Endodermal cell (in vitro differentiated cells): Measurements from ENCODE around the gene CTR9. TPM values are rescaled to one million over a fixed set of nuclear protein-coding genes. Genes with fewer than 3 reads are reported as not detected.
"Not testable (repeated sequence)": the region's sequence is repeated elsewhere in the genome, so short reads cannot be mapped to it uniquely, and the experiment has no call there.

Experiments used
- DNase-seq: peaks from one replicate; pipeline ENCODE4 v3.0.0-alpha.2; 2017
- H3K27ac ChIP-seq: 2 replicates; pipeline ENCODE4 v1.5.1; 2013; ENCODE audit warnings: mild to moderate bottlenecking, low read depth, low read length, moderate library complexity
- H3K27me3 ChIP-seq: 2 replicates; pipeline ENCODE4 v1.6.1; 2013; ENCODE audit warnings: mild to moderate bottlenecking, low read length, moderate library complexity; ENCODE audit not compliant: insufficient read depth, control insufficient read depth, poor library complexity, severe bottlenecking
- H3K36me3 ChIP-seq: 2 replicates; pipeline ENCODE4 v1.7.0; 2013; ENCODE audit warnings: mild to moderate bottlenecking, low read length, moderate library complexity; ENCODE audit not compliant: control insufficient read depth, insufficient read depth
- H3K4me1 ChIP-seq: one replicate; pipeline ENCODE4 v1.7.0; 2013; ENCODE audit warnings: low read length; ENCODE audit not compliant: control insufficient read depth, insufficient read depth
- H3K4me3 ChIP-seq: 2 replicates; pipeline ENCODE4 v1.5.1; 2013; ENCODE audit warnings: mild to moderate bottlenecking, low read length, moderate library complexity
- H3K9ac ChIP-seq: 2 replicates; pipeline ENCODE4 v1.6.1; 2013; ENCODE audit warnings: mild to moderate bottlenecking, low read length, moderate library complexity; ENCODE audit not compliant: poor library complexity, severe bottlenecking; ENCODE audit errors: extremely low read depth
- H3K9me3 ChIP-seq: 2 replicates; pipeline ENCODE4 v1.6.1; 2013; ENCODE audit warnings: mild to moderate bottlenecking, low read length, moderate library complexity; ENCODE audit not compliant: control insufficient read depth
- H3K27ac Mint-ChIP-seq: 2 replicates; pipeline ENCODE4 v1.8.0; 2020; ENCODE audit warnings: mixed read lengths
- H3K27me3 Mint-ChIP-seq: 2 replicates; pipeline ENCODE4 v1.8.0; 2021; ENCODE audit warnings: mild to moderate bottlenecking, mixed read lengths; ENCODE audit not compliant: insufficient read depth
- H3K36me3 Mint-ChIP-seq: 2 replicates; pipeline ENCODE4 v1.8.0; 2020; ENCODE audit warnings: low read depth, mixed read lengths
- H3K4me1 Mint-ChIP-seq: 2 replicates; pipeline ENCODE4 v1.8.0; 2020; ENCODE audit warnings: mixed read lengths
- H3K4me3 Mint-ChIP-seq: 2 replicates; pipeline ENCODE4 v1.8.0; 2020; ENCODE audit warnings: mild to moderate bottlenecking, moderate library complexity, mixed read lengths
- H3K9me3 Mint-ChIP-seq: 2 replicates; pipeline ENCODE4 v1.8.0; 2020; ENCODE audit warnings: mild to moderate bottlenecking, mixed read lengths
- CTCF ChIP-seq: fragments of 200-600 bp; sonication (generic); conservative IDR thresholded peaks from 2 replicates; pipeline ENCODE4 v1.5.0; 2021; ENCODE audit warnings: antibody characterized with exemption, mild to moderate bottlenecking
- WGBS, 2 experiments: methylation state at CpG; one replicate each; pipeline versions ENCODE4 v1.1.5 to v1.1.7; 2013; ENCODE audit warnings: missing lambda C conversion rate in 2 of 2, mixed read lengths in 1 of 2; ENCODE audit not compliant: insufficient coverage in 1 of 2, insufficient read length in 1 of 2; 5-methylcytosine and 5-hydroxymethylcytosine counted together
- total RNA-seq, 2 donors: library from RNA; stranded (reverse); fragmentation: NEBNext Ultra II Directional in 1 of 2; extraction: Animal tissue kit (Norgen Biotek cat#: 25700) in 1 of 2; gene quantifications; 2 replicates in 1 of 2; 3 replicates in 1 of 2; pipeline ENCODE4 v1.2.1, GENCODE V29; 2021

Gene CTR9
- total RNA-seq, 2 donors from 2014 or later = 32.7 to 37.5 TPM

GRCh38 chr11:10809373-10810160, 58.5 kb downstream of the CTR9 start:
- Mint-ChIP-seq H3K9me3 (no peaks in the 10 kb centered on the region), H3K27ac (peak overlapping the region; percentile 99)

GRCh38 chr11:10813945-10814344, 62.9 kb downstream of the CTR9 start:
- Mint-ChIP-seq H3K4me3 (no peak overlapping the region), H3K27ac (no peak overlapping the region), H3K4me1 (peaks cover 10% of the 10 kb centered on the region), H3K36me3 (no peaks in the 10 kb centered on the region), H3K27me3 (peaks cover 2% of the 10 kb centered on the region), H3K9me3 (no peaks in the 10 kb centered on the region)
- H3K27me3 ChIP-seq = no peaks in the 10 kb centered on the region
- DNase-seq = no peak
- no peaks in the 10 kb centered on the region for H3K9me3 ChIP-seq
- no peak overlapping the region for H3K4me3 ChIP-seq
- H3K4me1 ChIP-seq = no peaks in the 10 kb centered on the region
- H3K36me3 ChIP-seq = no peaks in the 10 kb centered on the region
- TF ChIP-seq CTCF = no peak
- H3K9ac ChIP-seq = no peak overlapping the region
- H3K27ac ChIP-seq = no peak overlapping the region

More at GRCh38 chr11:10809373-10810160, 58.5 kb downstream of the CTR9 start:
- Mint-ChIP-seq H3K4me3 (peak overlapping the region; percentile 96), H3K36me3 (peaks cover 35% of the 10 kb centered on the region), H3K27me3 (peaks cover 2% of the 10 kb centered on the region), H3K4me1 (peaks cover 28% of the 10 kb centered on the region)
- 0 to 1% methylated on average over 11 to 27 of the region's 29 CpGs for WGBS, 2 experiments
- DNase-seq = peak; percentile 87
- H3K9me3 ChIP-seq = no peaks in the 10 kb centered on the region
- H3K27me3 ChIP-seq = no peaks in the 10 kb centered on the region
- H3K27ac ChIP-seq = peak overlapping the region; percentile 100
- peak overlapping the region; percentile 81 for H3K4me3 ChIP-seq
- H3K9ac ChIP-seq = peak overlapping the region; percentile 90
- TF ChIP-seq CTCF = no peak
- peaks cover 30% of the 10 kb centered on the region for H3K36me3 ChIP-seq
- H3K4me1 ChIP-seq = peaks cover 3% of the 10 kb centered on the region

GRCh38 chr11:10818594-10818993, 67.5 kb downstream of the CTR9 start:
- H3K9ac ChIP-seq = no peak overlapping the region
- Mint-ChIP-seq H3K27me3 (peaks cover under 1% of the 10 kb centered on the region), H3K9me3 (no peaks in the 10 kb centered on the region), H3K36me3 (no peaks in the 10 kb centered on the region), H3K4me3 (no peak overlapping the region), H3K4me1 (no peaks in the 10 kb centered on the region), H3K27ac (no peak overlapping the region)
- WGBS, 2 experiments = 80 to 95% methylated on average over 1 of the region's 1 CpG
- no peak overlapping the region for H3K4me3 ChIP-seq
- H3K27ac ChIP-seq = no peak overlapping the region
- H3K36me3 ChIP-seq = no peaks in the 10 kb centered on the region
- DNase-seq = no peak
- no peak for TF ChIP-seq CTCF
- no peaks in the 10 kb centered on the region for H3K27me3 ChIP-seq
- no peaks in the 10 kb centered on the region for H3K9me3 ChIP-seq
- H3K4me1 ChIP-seq = no peaks in the 10 kb centered on the region

DNA sequence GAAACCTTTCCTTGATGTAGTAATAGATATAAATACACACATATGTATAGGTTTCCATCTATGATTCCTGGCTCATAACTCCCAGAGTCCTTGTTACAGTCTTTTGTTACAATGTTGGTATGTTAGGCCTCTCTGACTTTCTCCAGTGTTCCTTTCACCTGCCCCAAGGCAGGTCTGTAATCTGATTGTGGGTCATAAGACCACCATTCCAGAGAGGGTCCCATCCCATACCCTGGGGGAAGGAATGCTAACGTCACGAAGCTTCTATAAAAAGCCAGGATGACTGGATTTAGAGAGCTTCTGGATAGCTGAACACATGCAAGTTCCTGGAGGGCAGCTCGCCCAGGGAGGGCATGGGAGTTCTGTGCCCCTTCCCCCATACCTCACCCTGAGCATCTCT, 71.4 kb downstream of the CTR9 start:
- H3K27me3 ChIP-seq = peaks cover 11% of the 10 kb centered on the region
- H3K27ac ChIP-seq, DNase-seq, H3K4me3 ChIP-seq, H3K27ac Mint-ChIP-seq, H3K4me3 Mint-ChIP-seq, H3K9me3 ChIP-seq, H3K36me3 Mint-ChIP-seq, H3K9ac ChIP-seq, H3K36me3 ChIP-seq, H3K27me3 Mint-ChIP-seq, H3K4me1 Mint-ChIP-seq, H3K9me3 Mint-ChIP-seq, H3K4me1 ChIP-seq: not testable (repeated sequence)
- no CpG with 5 or more reads among the region's 3 CpGs for WGBS, 2 experiments
